ENCODE data around the gene GNAI2.

Gene GNAI2

DNA sequence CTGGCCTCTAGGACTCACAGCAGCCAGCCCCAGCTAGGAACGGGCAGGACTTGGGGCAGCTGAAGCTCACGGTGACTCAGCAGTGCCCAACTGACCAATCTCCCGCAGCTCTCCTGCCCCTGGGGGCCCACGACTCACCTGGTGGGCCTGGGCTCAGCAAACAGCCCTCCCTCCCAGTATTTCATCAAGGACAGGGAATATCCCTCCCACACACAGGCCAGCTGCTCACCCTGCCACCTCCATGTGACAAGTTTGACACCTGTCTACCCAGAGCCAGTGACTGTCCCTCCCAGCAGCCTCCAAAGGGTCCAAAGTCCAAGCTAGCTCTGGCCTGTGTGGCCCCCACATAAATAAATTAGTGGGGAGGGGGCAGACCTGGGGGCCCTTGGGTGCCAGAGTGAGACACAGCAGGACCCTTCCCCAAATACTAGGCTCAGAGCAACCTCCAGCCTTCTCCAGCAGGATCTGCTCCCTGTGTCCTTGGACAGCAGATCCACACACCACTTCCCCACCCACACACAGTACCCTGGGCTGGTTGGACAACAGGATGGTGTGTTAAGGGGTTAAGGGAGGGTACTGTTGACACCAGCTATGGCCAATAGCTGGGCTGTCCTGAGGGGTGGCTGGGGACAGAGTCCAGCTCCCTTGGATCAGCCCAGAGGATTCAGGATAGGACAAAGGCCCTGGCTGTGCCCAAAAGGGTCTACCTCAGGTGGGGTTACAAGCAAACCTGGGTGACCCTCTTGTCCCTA, 40.3 kb upstream of the GNAI2 start:
- Histone ChIP-seq H3K27ac (ENCODE audit: low read length) (no peak overlapping the region), H3K4me1 (ENCODE audit: insufficient read depth, low read length) (no peaks in the 10 kb centered on the region; the same call in 1 of the 2 replicates), H3K9ac (ENCODE audit: low read depth, low read length) (no peak overlapping the region), H3K9me3 (ENCODE audit: insufficient read depth, low read depth, low read length) (no peaks in the 10 kb centered on the region), H3K27me3 (ENCODE audit: insufficient read depth, low read length) (peaks cover 25% of the 10 kb centered on the region), H3K4me3 (ENCODE audit: low read length) (no peak overlapping the region), H3K36me3 (ENCODE audit: insufficient read depth, low read depth, low read length) (no peaks in the 10 kb centered on the region)

DNA sequence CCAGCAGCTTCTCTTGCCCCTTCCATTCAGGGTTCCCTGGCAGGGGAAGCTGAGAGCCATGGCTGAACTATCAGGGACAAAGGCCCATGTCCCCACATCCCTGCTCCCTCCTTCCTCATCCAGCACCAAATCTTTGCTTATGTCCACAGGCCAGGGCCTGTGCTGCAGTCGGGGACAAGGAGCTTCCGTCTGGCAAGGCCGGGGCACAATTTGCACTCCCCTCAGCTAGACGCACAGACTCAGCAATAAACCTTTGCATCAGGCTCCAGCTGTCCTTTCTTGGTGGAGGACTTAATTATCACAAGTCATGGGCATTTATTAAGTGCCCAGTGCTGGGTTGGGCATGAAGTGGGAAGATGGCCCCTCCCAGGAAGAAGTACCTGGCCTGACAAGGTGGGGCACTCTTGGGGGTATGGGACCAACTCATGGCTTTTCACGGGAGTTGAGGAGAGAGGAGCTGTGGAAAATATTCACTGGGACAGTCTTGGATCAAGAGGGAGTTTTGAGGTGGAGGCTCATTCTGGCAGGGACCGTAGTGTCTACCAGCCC, 39.7 kb upstream of the GNAI2 start:
- H3K4me1 ChIP-seq (ENCODE audit: insufficient read depth, low read length), result no peaks in the 10 kb centered on the region; the same call in 1 of the 2 replicates
- H3K9ac ChIP-seq (ENCODE audit: low read depth, low read length), result no peak overlapping the region; the same call in 1 of the 2 replicates
- no peak overlapping the region for H3K4me3 ChIP-seq (ENCODE audit: low read length)
- peaks cover 25% of the 10 kb centered on the region for H3K27me3 ChIP-seq (ENCODE audit: insufficient read depth, low read length)
- H3K9me3 ChIP-seq (ENCODE audit: insufficient read depth, low read depth, low read length), result no peaks in the 10 kb centered on the region
- no peak overlapping the region for H3K27ac ChIP-seq (ENCODE audit: low read length)
- H3K36me3 ChIP-seq (ENCODE audit: insufficient read depth, low read depth, low read length), result no peaks in the 10 kb centered on the region

DNA sequence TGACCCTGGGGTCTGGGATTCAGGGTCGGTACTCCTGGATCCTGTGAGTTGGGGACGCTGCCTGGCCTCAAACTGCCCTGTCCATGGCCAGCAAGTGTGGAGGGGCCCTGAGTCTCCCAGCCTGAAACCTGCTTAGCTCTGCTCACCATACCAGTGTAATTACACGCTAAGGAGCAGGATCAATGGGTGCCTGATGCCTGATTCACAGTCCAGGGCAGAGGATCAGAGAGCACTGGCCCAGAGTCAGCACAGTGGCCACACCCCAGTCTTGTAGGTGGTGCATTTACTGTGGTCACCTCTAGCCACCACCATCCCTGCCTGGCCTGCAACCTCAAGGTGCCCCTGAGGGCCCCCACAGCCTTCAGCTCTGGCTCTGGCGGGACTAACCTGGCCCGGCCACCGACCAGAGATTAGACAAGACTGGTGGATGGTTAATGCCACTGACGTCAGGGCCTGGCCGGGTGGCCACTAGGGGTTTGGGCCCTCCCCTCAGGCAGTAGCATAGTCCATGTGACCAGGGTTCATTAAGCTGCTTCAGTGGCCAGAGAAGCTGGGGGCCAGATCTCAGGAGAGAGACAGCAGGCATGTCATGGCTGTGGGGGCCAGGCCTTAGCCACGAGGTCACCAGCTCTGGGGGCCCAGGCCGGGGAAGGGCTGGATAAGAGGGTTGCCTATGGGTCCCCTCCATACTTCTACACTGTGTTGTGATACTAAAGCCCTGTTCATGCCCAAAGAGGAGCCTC, 34.3 kb upstream of the GNAI2 start:
- Histone ChIP-seq H3K27ac (ENCODE audit: low read length) (no peak overlapping the region), H3K9me3 (ENCODE audit: insufficient read depth, low read depth, low read length) (no peaks in the 10 kb centered on the region), H3K36me3 (ENCODE audit: insufficient read depth, low read depth, low read length) (no peaks in the 10 kb centered on the region), H3K9ac (ENCODE audit: low read depth, low read length) (no peak overlapping the region), H3K4me3 (ENCODE audit: low read length) (no peak overlapping the region), H3K4me1 (ENCODE audit: insufficient read depth, low read length) (0 out of 2 replicates have a peak, but pooled peaks cover 3% of the 10 kb centered on the region), H3K27me3 (ENCODE audit: insufficient read depth, low read length) (peaks cover 33% of the 10 kb centered on the region)

DNA sequence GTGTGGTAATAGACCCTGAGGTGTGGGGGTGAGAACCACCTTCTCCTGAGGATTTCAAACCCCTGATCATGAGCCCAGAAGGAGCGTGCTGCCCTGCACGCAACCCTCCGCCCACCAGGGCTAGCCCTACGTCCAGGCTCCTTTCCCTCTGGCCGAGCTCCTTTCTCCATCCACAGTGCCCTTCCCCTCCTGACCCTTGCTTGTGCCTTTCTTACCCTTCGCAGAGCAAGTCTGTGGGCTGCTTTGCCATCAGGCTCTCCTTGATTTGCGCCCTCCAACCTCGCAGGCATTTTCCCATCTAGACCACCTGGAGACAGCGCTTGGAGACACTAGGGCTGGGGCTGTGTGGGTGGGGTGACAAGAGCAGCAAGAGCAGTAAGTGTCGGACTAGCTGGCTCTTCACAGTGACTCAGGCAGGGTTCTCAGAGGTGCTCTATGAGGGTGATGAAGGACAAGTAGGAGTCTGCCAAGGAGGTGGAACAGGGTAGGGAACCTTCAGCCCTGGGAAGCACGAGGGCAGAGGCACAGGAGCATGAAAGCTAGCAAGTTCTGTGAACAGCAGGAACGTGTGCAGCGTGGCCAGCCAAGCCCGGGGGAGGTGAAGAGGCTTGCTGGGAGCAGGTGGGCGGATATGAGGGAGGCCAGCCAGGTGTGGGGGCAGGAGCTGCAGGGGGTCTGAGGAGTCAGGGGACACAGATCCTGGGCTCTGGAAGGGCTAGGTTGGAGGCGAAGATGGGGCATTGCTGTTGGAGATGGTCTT, 33.5 kb upstream of the GNAI2 start:
- peaks cover 39% of the 10 kb centered on the region for H3K27me3 ChIP-seq (ENCODE audit: insufficient read depth, low read length)
- H3K4me3 ChIP-seq (ENCODE audit: low read length), result no peak overlapping the region
- H3K9me3 ChIP-seq (ENCODE audit: insufficient read depth, low read depth, low read length), result no peaks in the 10 kb centered on the region
- H3K4me1 ChIP-seq (ENCODE audit: insufficient read depth, low read length), result 0 out of 2 replicates have a peak, but pooled peaks cover 3% of the 10 kb centered on the region
- no peak overlapping the region for H3K27ac ChIP-seq (ENCODE audit: low read length)
- H3K36me3 ChIP-seq (ENCODE audit: insufficient read depth, low read depth, low read length), result no peaks in the 10 kb centered on the region
- H3K9ac ChIP-seq (ENCODE audit: low read depth, low read length), result no peak overlapping the region

DNA sequence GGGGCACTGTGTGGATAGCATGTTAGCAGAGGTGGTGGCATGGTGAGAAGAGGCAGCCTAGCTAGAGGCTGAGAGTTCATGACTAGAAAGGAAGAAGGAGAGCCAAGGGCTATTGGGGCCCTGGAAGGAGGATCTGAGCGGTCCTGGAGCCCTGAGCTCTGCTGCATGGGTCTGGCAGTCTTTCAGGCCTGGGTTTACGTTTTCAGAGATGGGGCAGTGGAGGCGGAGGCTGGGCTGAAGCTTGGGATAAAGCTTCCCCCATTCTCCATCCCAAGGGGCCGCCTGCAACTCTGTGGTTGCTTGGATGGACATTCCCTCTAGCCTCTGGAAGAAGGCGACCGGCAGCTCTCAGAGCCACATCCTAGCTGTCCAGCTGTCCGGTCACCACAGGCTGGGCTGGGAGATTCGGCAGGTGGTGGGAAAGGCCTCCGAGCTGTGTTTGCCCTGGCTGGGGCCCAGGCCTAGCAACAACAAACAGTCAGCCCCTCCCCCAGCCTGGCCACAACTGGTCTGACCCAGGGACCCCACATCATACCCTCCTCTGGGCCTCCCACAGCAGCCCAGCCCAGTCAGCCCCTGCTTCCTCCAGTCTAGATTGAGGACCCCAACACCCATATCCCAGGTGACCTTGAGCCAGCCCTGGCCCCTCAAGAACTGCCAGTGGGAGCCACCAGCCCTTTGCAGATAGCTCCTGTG, 32.7 kb upstream of the GNAI2 start:
- 0 out of 2 replicates have a peak, but pooled peaks cover 3% of the 10 kb centered on the region for H3K4me1 ChIP-seq (ENCODE audit: insufficient read depth, low read length)
- H3K27ac ChIP-seq (ENCODE audit: low read length), result no peak overlapping the region
- H3K9ac ChIP-seq (ENCODE audit: low read depth, low read length), result no peak overlapping the region
- H3K36me3 ChIP-seq (ENCODE audit: insufficient read depth, low read depth, low read length), result no peaks in the 10 kb centered on the region
- H3K9me3 ChIP-seq (ENCODE audit: insufficient read depth, low read depth, low read length), result no peaks in the 10 kb centered on the region
- peaks cover 39% of the 10 kb centered on the region for H3K27me3 ChIP-seq (ENCODE audit: insufficient read depth, low read length)
- H3K4me3 ChIP-seq (ENCODE audit: low read length), result no peak overlapping the region

DNA sequence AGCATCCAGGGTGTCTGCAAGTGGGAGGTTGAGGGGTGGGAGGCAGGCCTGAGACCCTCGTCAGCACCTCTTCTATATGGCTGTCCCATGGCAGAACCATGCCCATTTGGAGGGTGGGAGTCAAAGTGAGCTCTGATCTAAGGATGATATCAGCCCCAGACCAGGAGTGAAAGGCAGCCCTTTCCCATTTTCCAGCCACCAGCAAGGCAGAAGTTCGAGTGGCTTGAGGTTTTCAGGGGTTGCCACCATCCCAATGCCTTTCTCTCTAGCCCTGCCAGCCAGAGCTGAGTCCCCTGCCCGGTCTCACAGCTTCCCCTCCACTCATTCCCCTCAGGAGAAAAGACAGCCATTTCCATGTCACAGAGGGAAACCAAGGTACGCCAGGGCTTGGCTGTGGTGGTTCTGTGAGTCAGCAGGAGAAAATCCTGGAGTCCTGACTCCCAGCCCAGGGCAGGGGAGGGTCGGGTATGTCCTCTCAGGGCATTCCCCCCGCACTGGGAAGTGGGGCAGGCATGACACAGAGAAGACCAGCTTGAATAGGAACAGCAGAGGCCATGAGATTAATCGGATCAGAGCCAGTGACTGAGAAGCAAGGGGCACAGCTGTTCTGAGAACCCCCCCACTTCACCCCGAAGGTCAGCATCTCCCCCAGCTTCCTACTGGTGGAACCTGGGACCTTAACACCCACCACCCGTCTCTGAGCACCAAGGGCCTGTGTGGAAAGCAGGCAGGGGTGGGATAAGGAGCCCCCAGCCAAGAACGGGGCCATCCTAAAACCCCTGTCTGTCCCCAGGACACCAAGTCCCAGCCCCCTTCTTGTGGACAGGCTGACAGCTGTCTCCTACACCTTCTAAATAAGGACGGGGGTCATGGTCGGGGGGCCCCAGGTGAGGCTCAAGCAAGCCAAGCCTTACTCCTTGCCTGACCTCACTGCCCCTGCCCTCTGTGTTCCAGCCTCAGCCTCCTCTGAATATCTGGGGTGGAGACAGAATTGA, 31.9 kb upstream of the GNAI2 start:
- H3K36me3 ChIP-seq (ENCODE audit: insufficient read depth, low read depth, low read length), result no peaks in the 10 kb centered on the region
- no peak overlapping the region for H3K9ac ChIP-seq (ENCODE audit: low read depth, low read length)
- no peak overlapping the region for H3K27ac ChIP-seq (ENCODE audit: low read length)
- H3K4me1 ChIP-seq (ENCODE audit: insufficient read depth, low read length), result 0 out of 2 replicates have a peak, but pooled peaks cover 3% of the 10 kb centered on the region
- no peak overlapping the region; the same call in 1 of the 2 replicates for H3K4me3 ChIP-seq (ENCODE audit: low read length)
- H3K9me3 ChIP-seq (ENCODE audit: insufficient read depth, low read depth, low read length), result no peaks in the 10 kb centered on the region
- H3K27me3 ChIP-seq (ENCODE audit: insufficient read depth, low read length), result peaks cover 39% of the 10 kb centered on the region

DNA sequence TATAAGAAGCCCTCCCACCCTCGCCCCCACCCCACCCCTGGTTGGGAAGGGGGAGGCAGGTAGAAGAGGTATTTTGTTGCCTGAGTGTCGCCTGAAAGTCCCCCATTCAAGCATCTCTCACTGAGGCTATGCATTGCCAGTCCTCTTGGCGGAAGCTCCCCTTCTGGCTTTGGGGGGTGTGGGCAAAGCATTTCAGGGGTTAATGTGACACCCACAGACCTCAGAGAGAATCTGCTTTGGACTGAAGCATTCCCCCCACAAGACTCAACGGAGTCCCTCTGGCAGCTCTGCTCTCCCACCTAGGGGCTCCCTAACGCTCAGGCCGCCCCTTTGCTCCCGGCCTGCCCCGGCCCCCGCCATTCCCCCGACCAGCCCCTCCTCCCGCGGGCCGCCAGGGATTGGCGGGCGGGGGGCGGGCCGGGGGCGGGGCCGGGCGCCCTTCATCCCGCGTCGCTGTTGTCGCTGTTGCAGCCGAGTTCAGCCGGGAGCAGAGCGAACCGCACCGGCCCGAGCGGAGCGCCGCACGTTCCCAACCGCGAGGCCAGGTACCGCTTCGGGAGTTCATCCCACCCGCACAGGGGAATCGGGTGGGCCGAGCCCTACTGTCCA, 31.1 kb upstream of the GNAI2 start, which contains the start of gene SLC38A3:
TSS of gene SLC38A3 (plus strand) at position 468 of the 609 bp plus-strand sequence. CDS start 8,929 bp downstream, outside the sequence.
- Histone ChIP-seq H3K4me1 (ENCODE audit: insufficient read depth, low read length) (0 out of 2 replicates have a peak, but pooled peaks cover 3% of the 10 kb centered on the region), H3K4me3 (ENCODE audit: low read length) (peak within 1 kb of the TSS; percentile 69), H3K27ac (ENCODE audit: low read length) (no peak within 1 kb of the TSS), H3K9me3 (ENCODE audit: insufficient read depth, low read depth, low read length) (no peaks in the 10 kb centered on the region), H3K9ac (ENCODE audit: low read depth, low read length) (no peak within 1 kb of the TSS), H3K36me3 (ENCODE audit: insufficient read depth, low read depth, low read length) (no peaks in the 10 kb centered on the region), H3K27me3 (ENCODE audit: insufficient read depth, low read length) (peaks cover 39% of the 10 kb centered on the region)

DNA sequence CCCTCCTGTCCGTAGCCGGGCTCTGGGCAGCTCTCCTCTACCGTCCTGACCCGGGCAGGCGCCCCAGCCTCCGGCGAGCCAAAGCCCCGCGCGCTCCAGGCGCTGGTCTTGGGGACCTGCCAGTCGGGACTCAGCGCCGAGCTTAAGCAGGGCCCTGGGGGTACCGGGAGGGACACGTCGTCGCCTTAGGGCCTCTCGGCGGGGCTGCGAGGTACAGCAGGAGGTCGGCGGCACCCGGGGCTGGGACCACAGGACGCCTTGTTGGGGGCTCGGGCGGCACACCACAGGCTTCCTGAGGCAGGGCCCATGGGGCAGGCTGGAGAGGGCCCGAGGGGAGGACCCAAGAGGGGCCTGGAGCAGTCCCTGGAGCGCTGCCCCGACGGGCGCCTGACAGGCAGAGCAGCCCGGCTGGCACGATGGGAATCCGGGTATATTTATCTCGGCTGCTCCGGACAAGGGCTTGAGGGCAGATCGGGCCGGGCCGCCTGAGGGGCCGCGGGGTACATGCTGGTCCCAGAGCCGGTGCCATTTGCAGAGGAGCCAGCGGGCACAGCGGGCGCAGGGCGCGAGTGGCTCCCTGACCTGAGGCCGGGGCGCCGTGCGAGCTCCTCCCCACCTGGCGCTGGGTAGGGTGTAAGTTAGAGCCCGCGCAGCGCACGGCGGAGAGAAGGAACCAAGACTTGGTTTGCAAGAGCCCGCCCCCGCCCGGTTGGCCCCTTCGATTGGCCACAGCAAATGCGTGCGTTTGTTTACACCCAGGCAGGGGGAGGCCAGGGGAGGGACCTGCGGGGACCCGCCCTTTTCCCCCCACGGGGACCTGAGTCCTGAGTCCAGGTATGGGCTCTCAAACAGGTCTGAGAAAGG, 30.4 kb upstream of the GNAI2 start:
- Histone ChIP-seq H3K27ac (ENCODE audit: low read length) (no peak overlapping the region), H3K9me3 (ENCODE audit: insufficient read depth, low read depth, low read length) (no peaks in the 10 kb centered on the region), H3K27me3 (ENCODE audit: insufficient read depth, low read length) (peaks cover 39% of the 10 kb centered on the region), H3K4me1 (ENCODE audit: insufficient read depth, low read length) (peaks cover 5% of the 10 kb centered on the region; the same call in 1 of the 2 replicates), H3K36me3 (ENCODE audit: insufficient read depth, low read depth, low read length) (no peaks in the 10 kb centered on the region), H3K4me3 (ENCODE audit: low read length) (peak overlapping the region; percentile 69), H3K9ac (ENCODE audit: low read depth, low read length) (no peak overlapping the region)

DNA sequence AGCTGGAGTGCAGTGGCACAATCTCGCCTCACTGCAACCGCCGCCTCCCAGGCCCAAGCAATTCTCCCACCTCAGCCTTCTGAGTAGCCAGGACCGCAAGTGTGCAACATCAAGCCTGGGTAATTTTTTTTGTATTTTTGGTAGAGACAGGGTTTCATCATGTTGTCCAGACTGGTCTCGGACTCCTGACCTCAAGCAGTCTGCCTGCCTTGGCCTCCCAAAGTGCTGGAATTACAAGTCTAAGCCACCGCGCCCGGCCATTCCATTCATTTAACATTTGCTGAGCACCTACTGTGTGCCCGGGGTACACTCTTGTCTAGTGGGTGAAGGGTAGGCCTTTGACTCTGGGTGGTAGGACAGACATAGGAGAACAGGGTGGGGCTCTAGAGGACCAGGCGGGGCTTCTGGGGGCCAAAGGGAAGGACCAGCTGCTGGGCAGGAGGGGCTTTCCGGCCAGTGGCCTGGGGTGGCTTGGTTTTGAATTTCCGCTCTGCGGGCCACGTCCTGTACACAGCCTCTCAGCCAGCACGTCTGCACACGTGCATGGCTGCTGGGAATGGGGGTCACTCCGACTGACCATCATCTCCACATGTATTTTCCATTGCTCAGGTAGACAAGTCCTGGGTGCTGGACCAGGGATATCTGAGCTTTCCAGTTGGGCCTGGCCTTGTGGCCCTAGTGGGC, 28.5 kb upstream of the GNAI2 start:
- H3K27me3 ChIP-seq (ENCODE audit: insufficient read depth, low read length), result peaks cover 39% of the 10 kb centered on the region
- H3K4me3 ChIP-seq (ENCODE audit: low read length), result no peak overlapping the region
- no peak overlapping the region for H3K9ac ChIP-seq (ENCODE audit: low read depth, low read length)
- H3K36me3 ChIP-seq (ENCODE audit: insufficient read depth, low read depth, low read length), result no peaks in the 10 kb centered on the region
- no peaks in the 10 kb centered on the region for H3K9me3 ChIP-seq (ENCODE audit: insufficient read depth, low read depth, low read length)
- H3K4me1 ChIP-seq (ENCODE audit: insufficient read depth, low read length), result peaks cover 11% of the 10 kb centered on the region; the same call in 1 of the 2 replicates
- H3K27ac ChIP-seq (ENCODE audit: low read length), result no peak overlapping the region

Measured in iPS-20b (cell line).